Measurements from ENCODE around the gene WDR73.

WDR73 gene

GRCh38 chr15:84609818-84610525 is 44.1 kb downstream of the WDR73 start:
- DNase-seq, result no peak

- no peak for DNase-seq
Observed at GRCh38 chr15:84608707-84609284, 45.3 kb downstream of the WDR73 start.

GRCh38 chr15:84606653-84607120 is 47.4 kb downstream of the WDR73 start:
- DNase-seq, result no peak

- DNase-seq, result no peak
Observed at GRCh38 chr15:84605554-84605882, 48.6 kb downstream of the WDR73 start.

- DNase-seq, result peak; percentile 15 to 23
Observed at GRCh38 chr15:84604826-84605553, 49.1 kb downstream of the WDR73 start.

- DNase-seq, result no peak
Observed at GRCh38 chr15:84603630-84604379, 50.3 kb downstream of the WDR73 start.

GRCh38 chr15:84601555-84601838 is 52.6 kb downstream of the WDR73 start:
- no peak for DNase-seq

GRCh38 chr15:84600687-84601554 is 53.2 kb downstream of the WDR73 start, which contains the start of gene ZSCAN2:
ZSCAN2 (plus strand) TSS chr15:84601009; CDS start chr15:84603928, 2,919 bp downstream.
- peak; percentile 90 to 92 for DNase-seq

GRCh38 chr15:84600331-84600686 is 53.8 kb downstream of the WDR73 start:
- DNase-seq, result peak; percentile 48 to 59

GRCh38 chr15:84599906-84600305 is 54.2 kb downstream of the WDR73 start:
- no peak for DNase-seq

- DNase-seq, result peak in 1 of 2 donors; percentile 14
Observed at GRCh38 chr15:84598993-84599392, 55.1 kb downstream of the WDR73 start.

- DNase-seq, result peak; percentile 15 to 19
Observed at GRCh38 chr15:84598250-84598649, 55.8 kb downstream of the WDR73 start.

- no peak for DNase-seq
Observed at GRCh38 chr15:84597296-84597695, 56.8 kb downstream of the WDR73 start.

- no peak for DNase-seq
Observed at GRCh38 chr15:84595660-84596059, 58.4 kb downstream of the WDR73 start.

GRCh38 chr15:84594617-84595290 is 59.3 kb downstream of the WDR73 start:
- no peak for DNase-seq

GRCh38 chr15:84591815-84592214 is 62.3 kb downstream of the WDR73 start:
- no peak for DNase-seq

GRCh38 chr15:84590406-84590805 is 63.7 kb downstream of the WDR73 start:
- no peak for DNase-seq
